NB4 (cell line): ENCODE measurements around the gene TSEN2.
"Not testable (repeated sequence)": the region's sequence is repeated elsewhere in the genome, so short reads cannot be mapped to it uniquely, and the experiment has no call there.

Experiments used
- DNase-seq: peaks from one replicate; pipeline ENCODE4 v3.0.0; 2010; ENCODE audit warnings: low read depth
- H3K4me3 ChIP-seq: one replicate; pipeline ENCODE4 v1.5.1; 2011; ENCODE audit warnings: mild to moderate bottlenecking, low read depth, low read length, moderate library complexity
- CTCF ChIP-seq: IDR thresholded peaks from one replicate; pipeline ENCODE4 v1.5.1; 2012; ENCODE audit warnings: low read depth, low read length
- MAX ChIP-seq: IDR thresholded peaks from 2 replicates; pipeline ENCODE4 v1.6.1; 2011; ENCODE audit warnings: low read depth, low read length
- MYC ChIP-seq: IDR thresholded peaks from 2 replicates; pipeline ENCODE4 v1.6.1; 2011; ENCODE audit warnings: low read depth, low read length
- POLR2A ChIP-seq: IDR thresholded peaks from 2 replicates; pipeline ENCODE4 v1.6.1; 2011; ENCODE audit warnings: mild to moderate bottlenecking; ENCODE audit not compliant: insufficient read length; ENCODE audit errors: extremely low read depth

Gene TSEN2

DNA sequence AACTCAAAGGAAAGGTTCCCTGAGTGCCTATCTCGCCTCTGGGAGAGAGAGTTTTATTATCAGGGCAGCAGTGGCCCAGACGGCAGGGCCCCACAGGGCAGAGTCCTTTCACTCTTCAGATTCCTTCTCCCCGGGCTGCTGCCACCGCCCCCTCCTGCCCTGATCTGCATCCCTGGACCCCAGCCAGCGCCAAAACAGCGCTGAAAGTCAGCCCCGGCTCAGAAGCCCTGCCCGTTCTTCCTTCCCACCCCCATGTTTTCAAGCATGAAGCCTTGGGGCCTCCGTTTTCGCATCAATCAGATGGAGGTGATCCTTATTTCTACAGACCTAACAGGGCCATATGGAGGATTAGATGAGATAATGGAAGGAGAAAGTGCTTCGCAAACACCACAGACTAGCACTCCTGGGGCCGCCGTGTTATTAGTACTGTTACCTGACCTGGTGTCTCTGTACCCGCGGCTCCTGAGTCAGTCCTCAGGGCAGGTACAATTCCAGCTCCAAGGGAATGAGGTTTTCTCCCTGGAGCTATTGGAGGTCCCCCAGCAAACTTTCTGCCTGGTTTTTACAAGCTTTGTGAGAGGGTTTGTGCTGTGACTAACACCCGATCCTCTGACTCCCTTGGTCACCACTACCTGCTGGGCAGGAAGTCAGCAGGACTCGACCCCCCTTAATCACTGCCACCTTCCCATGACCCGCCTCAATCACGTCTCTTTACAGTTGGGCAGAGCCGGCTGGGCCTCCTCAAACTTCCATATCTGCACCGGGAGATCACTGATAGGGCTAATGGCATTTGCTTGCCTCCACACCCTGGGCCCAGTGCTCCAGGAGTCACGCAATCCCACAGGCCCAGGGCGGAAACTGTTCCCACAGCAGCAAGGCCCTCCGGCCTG is 39.5 kb upstream of the TSEN2 start:
- no peak for TF ChIP-seq MAX
- TF ChIP-seq CTCF, result no peak
- no peak for TF ChIP-seq MYC
- TF ChIP-seq POLR2A, result no peak
- no peak for DNase-seq
- no peak overlapping the region for H3K4me3 ChIP-seq

GRCh38 chr3:12445523-12446240 is 38.6 kb upstream of the TSEN2 start:
- DNase-seq, result no peak
- no peak overlapping the region for H3K4me3 ChIP-seq
- TF ChIP-seq POLR2A (no peak), MAX (no peak), CTCF (no peak), MYC (no peak)

DNA sequence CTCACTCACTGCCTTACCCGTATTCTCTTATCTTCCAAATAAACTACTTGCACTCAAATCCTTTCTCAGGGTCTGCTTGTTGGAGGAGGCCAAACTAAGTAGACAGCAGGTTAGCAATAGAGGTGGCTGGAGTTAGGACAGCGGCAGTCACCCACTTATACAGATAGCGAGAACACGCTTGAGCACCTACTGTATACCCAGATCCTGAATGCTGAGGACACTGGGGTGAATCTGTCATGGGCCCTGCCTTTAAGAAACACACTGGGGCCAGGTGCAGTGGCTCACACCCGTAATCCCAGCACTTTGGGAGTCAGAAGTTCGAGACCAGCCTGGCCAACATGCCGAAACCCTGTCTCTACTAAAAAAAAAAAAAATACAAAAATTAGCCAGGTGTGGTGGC is 38.0 kb upstream of the TSEN2 start:
- no peak for TF ChIP-seq CTCF
- TF ChIP-seq POLR2A, result no peak
- no peak for TF ChIP-seq MYC
- no peak for TF ChIP-seq MAX
- no peak for DNase-seq

GRCh38 chr3:12447075-12447474 is 37.2 kb upstream of the TSEN2 start:
- H3K4me3 ChIP-seq, result no peak overlapping the region
- no peak for DNase-seq
- TF ChIP-seq MYC, result no peak
- no peak for TF ChIP-seq MAX
- TF ChIP-seq CTCF, result no peak
- TF ChIP-seq POLR2A, result no peak

More for the DNA sequence above, 38.0 kb upstream of the TSEN2 start:
- no peak overlapping the region for H3K4me3 ChIP-seq

DNA sequence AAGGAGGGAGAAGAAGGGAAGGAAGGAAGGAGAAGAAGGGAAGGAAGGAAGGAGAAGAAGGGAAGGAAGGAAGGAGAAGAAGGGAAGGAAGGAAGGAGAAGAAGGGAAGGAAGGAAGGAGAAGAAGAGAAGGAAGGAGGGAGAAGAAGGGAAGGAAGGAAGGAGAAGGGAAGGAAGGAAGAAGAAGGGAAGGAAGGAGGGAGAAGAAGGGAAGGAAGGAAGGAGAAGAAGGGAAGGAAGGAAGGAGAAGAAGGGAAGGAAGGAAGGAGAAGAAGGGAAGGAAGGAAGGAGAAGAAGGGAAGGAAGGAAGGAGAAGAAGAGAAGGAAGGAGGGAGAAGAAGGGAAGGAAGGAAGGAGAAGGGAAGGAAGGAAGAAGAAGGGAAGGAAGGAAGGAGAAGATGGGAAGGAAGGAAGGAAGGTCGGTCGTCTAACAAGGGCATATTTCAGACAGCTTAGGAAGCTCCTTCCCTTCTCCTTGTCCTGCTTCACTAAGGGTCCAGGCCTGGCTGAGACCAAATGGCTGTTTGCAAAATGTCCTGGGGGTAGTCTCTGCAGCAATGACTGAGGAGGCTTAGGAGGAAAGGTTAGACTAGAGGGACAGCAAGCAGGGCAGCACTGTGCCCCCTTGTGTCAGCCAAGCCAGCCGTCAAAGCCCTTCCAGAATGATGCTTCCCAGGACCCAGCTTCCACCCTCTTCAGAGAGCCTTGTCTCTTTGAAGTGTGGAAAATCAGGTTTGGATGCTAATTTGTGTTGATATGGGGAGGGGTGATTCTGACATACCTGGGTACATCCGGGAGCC is 35.7 kb upstream of the TSEN2 start:
- not testable (repeated sequence) for DNase-seq

More for the DNA sequence above, 35.7 kb upstream of the TSEN2 start:
- H3K4me3 ChIP-seq, result not testable (repeated sequence)
